HEK293 (cell line): ENCODE results near the gene CTSZ.
A peak's percentile ranks its signal among the peaks of the same experiment; 100 is the strongest.

Experiments used
- CTCF ChIA-PET: fragments of 350-600 bp; formaldehyde crosslinking; extraction: SDS; loops from one replicate; lab custom pipeline; 2021; ENCODE audit warnings: antibody characterized with exemption; lab: Yijun Ruan, JAX
- POLR2A ChIA-PET: fragments of 300-600 bp; formaldehyde crosslinking; extraction: SDS; loops from one replicate; lab custom pipeline; 2020; ENCODE audit warnings: antibody characterized with exemption, inconsistent platforms; lab: Yijun Ruan, JAX
- H3K27ac ChIP-seq: fragments of 200-500 bp; sonication (Bioruptor generic); 2 replicates; pipeline ENCODE4 v1.5.1; 2014; ENCODE audit warnings: low read depth, low read length, control low read depth, inconsistent platforms; ENCODE audit errors: extremely low read depth
- H3K36me3 ChIP-seq, 2 experiments: fragments of 200-500 bp in 1 of 2; sonication (Bioruptor generic) in 1 of 2; 1 replicate in 1 of 2; 2 replicates in 1 of 2; pipeline ENCODE4 v1.5.1; 2014 to 2017; ENCODE audit warnings: inconsistent platforms in 2 of 2, low read length in 2 of 2; ENCODE audit not compliant: control insufficient read depth in 2 of 2, insufficient read depth in 1 of 2
- H3K4me1 ChIP-seq: fragments of 200-500 bp; sonication (Bioruptor generic); 2 replicates; pipeline ENCODE4 v1.5.1; 2014; ENCODE audit warnings: mild to moderate bottlenecking, low read length, inconsistent platforms; ENCODE audit not compliant: control insufficient read depth, insufficient read depth
- H3K4me3 ChIP-seq: 2 replicates; pipeline ENCODE4 v1.5.1; 2011; ENCODE audit warnings: low read depth, mild to moderate bottlenecking, control low read depth, low read length, moderate library complexity
- H3K9me3 ChIP-seq: fragments of 200-500 bp; sonication (Bioruptor generic); 2 replicates; pipeline ENCODE4 v1.5.1; 2014; ENCODE audit warnings: low read depth, low read length, inconsistent platforms; ENCODE audit not compliant: control insufficient read depth, insufficient read depth
- BCL11A ChIP-seq: fragments of 450-650 bp; formaldehyde crosslinking; IDR thresholded peaks from 2 replicates; pipeline ENCODE4 v1.5.1; 2016; ENCODE audit warnings: low read depth, missing biosample characterization, missing genetic modification characterization
- EGR2 ChIP-seq: fragments of 450-650 bp; formaldehyde crosslinking; IDR thresholded peaks from 2 replicates; pipeline ENCODE4 v1.5.1; 2016; ENCODE audit warnings: low read depth, missing biosample characterization, missing genetic modification characterization
- INSM2 ChIP-seq: fragments of 450-650 bp; formaldehyde crosslinking; IDR thresholded peaks from 2 replicates; pipeline ENCODE4 v1.5.1; 2016; ENCODE audit warnings: missing biosample characterization, missing genetic modification characterization
- KLF8 ChIP-seq: fragments of 450-650 bp; formaldehyde crosslinking; IDR thresholded peaks from 2 replicates; pipeline ENCODE4 v1.5.1; 2016; ENCODE audit warnings: missing biosample characterization, missing genetic modification characterization
- SALL2 ChIP-seq: fragments of 450-650 bp; formaldehyde crosslinking; IDR thresholded peaks from 2 replicates; pipeline ENCODE4 v1.5.0; 2017; ENCODE audit warnings: missing biosample characterization, mild to moderate bottlenecking, missing genetic modification characterization, borderline replicate concordance
- ZBTB49 ChIP-seq: fragments of 450-650 bp; formaldehyde crosslinking; IDR thresholded peaks from 2 replicates; pipeline ENCODE4 v1.5.1; 2016; ENCODE audit warnings: missing biosample characterization, missing genetic modification characterization, low read depth
- ZNF16 ChIP-seq: fragments of 450-650 bp; formaldehyde crosslinking; IDR thresholded peaks from 2 replicates; pipeline ENCODE4 v1.5.1; 2016; ENCODE audit warnings: low read depth, missing biosample characterization, missing genetic modification characterization
- ZNF19 ChIP-seq: fragments of 450-650 bp; formaldehyde crosslinking; IDR thresholded peaks from 2 replicates; pipeline ENCODE4; 2016; ENCODE audit warnings: missing biosample characterization, missing genetic modification characterization, low read depth
- ZNF211 ChIP-seq: fragments of 450-650 bp; formaldehyde crosslinking; IDR thresholded peaks from 2 replicates; pipeline ENCODE4 v1.5.1; 2016; ENCODE audit warnings: low read depth, missing biosample characterization, missing genetic modification characterization
- ZNF23 ChIP-seq: fragments of 450-650 bp; formaldehyde crosslinking; IDR thresholded peaks from 2 replicates; pipeline ENCODE4 v1.5.1; 2016; ENCODE audit warnings: missing biosample characterization, missing genetic modification characterization, borderline replicate concordance
- ZNF362 ChIP-seq: fragments of 450-650 bp; formaldehyde crosslinking; IDR thresholded peaks from 2 replicates; pipeline ENCODE4 v1.5.1; 2016; ENCODE audit warnings: missing biosample characterization, missing genetic modification characterization
- ZNF398 ChIP-seq: fragments of 450-650 bp; formaldehyde crosslinking; IDR thresholded peaks from 2 replicates; pipeline ENCODE4 v1.5.1; 2017; ENCODE audit warnings: missing biosample characterization, missing genetic modification characterization
- ZNF513 ChIP-seq: fragments of 450-650 bp; IDR thresholded peaks from 2 replicates; pipeline ENCODE4 v1.5.1; 2018; ENCODE audit warnings: missing biosample characterization, missing genetic modification characterization
- ZNF544 ChIP-seq: fragments of 450-650 bp; formaldehyde crosslinking; IDR thresholded peaks from 2 replicates; pipeline ENCODE4 v1.5.0; 2017; ENCODE audit warnings: missing biosample characterization, missing genetic modification characterization
- ZNF596 ChIP-seq: fragments of 450-650 bp; IDR thresholded peaks from 2 replicates; pipeline ENCODE4 v1.5.0; 2018; ENCODE audit warnings: missing biosample characterization, mild to moderate bottlenecking, missing genetic modification characterization, moderate library complexity
- ZNF600 ChIP-seq: fragments of 450-650 bp; formaldehyde crosslinking; IDR thresholded peaks from 2 replicates; pipeline ENCODE4 v1.5.1; 2016; ENCODE audit warnings: missing biosample characterization, missing genetic modification characterization
- ZNF624 ChIP-seq: fragments of 450-650 bp; formaldehyde crosslinking; IDR thresholded peaks from 2 replicates; pipeline ENCODE4 v1.5.1; 2017; ENCODE audit warnings: missing biosample characterization, missing genetic modification characterization
- ZNF830 ChIP-seq: fragments of 450-650 bp; IDR thresholded peaks from 2 replicates; pipeline ENCODE4 v1.5.0; 2018; ENCODE audit warnings: missing biosample characterization, missing genetic modification characterization, low read depth, mild to moderate bottlenecking, moderate library complexity
- ZSCAN4 ChIP-seq: fragments of 450-650 bp; formaldehyde crosslinking; IDR thresholded peaks from 2 replicates; pipeline ENCODE4 v1.5.1; 2017; ENCODE audit warnings: missing biosample characterization, missing genetic modification characterization

Gene CTSZ

GRCh38 chr20:59002388-59002787 lies 4.7 kb downstream of the CTSZ start:
- peaks cover 5% of the 10 kb centered on the region; the same call in 1 of the 2 replicates for H3K4me1 ChIP-seq
- no peak overlapping the region for H3K27ac ChIP-seq
- no peaks in the 10 kb centered on the region for H3K9me3 ChIP-seq
- no peak for TF ChIP-seq ZNF211
- no peak for TF ChIP-seq ZNF362 (tag by site-specific recombination)
- TF ChIP-seq ZNF23 (tag by site-specific recombination): no peak
- TF ChIP-seq ZNF398 (tag by site-specific recombination): no peak
- TF ChIP-seq ZNF830: no peak
- TF ChIP-seq, all 188 proteins: peak for 0
- CTCF ChIA-PET: no interaction called here
- no peak overlapping the region for H3K4me3 ChIP-seq
- H3K36me3 ChIP-seq: peaks cover 4 to 26% of the 10 kb centered on the region in 2 experiments
- POLR2A ChIA-PET: interaction anchor here (0.5 kb wide), 1 partner anchor 140 kb away, joined by 4 read pairs; no protein-coding TSS in a partner anchor

- CTCF ChIA-PET: interaction anchor here (0.7 kb wide), 1 partner anchor 11 kb away, joined by 5 read pairs; no protein-coding TSS in a partner anchor
- Histone ChIP-seq H3K36me3 (peaks cover 4 to 32% of the 10 kb centered on the region in 2 experiments), H3K4me3 (no peak overlapping the region), H3K9me3 (no peaks in the 10 kb centered on the region), H3K4me1 (peaks cover 5% of the 10 kb centered on the region; the same call in 1 of the 2 replicates), H3K27ac (no peak overlapping the region)
- 0 out of 2 replicates have a peak, but pooled peaks have one; percentile 14 for TF ChIP-seq ZNF600
- TF ChIP-seq EGR2 (tag by site-specific recombination): peak; percentile 44; the same call in 1 of the 2 replicates
- no peak for TF ChIP-seq INSM2 (tag by site-specific recombination)
- POLR2A ChIA-PET: interaction anchor here (0.5 kb wide), 1 partner anchor 139 kb away, joined by 4 read pairs; no protein-coding TSS in a partner anchor
These were observed 5.4 kb downstream of the CTSZ start for GRCh38 chr20:59001449-59002171.

GRCh38 chr20:59001068-59001448 lies 6.0 kb downstream of the CTSZ start:
- Histone ChIP-seq H3K9me3 (no peaks in the 10 kb centered on the region), H3K27ac (no peak overlapping the region), H3K4me3 (no peak overlapping the region), H3K36me3 (peaks cover 4 to 37% of the 10 kb centered on the region in 2 experiments), H3K4me1 (peaks cover 2% of the 10 kb centered on the region; the same call in 1 of the 2 replicates)
- no peak for TF ChIP-seq ZSCAN4 (tag by site-specific recombination)
- TF ChIP-seq ZNF19 (tag by site-specific recombination): no peak
- TF ChIP-seq BCL11A (tag by site-specific recombination): no peak
- no peak for TF ChIP-seq ZNF16 (tag by site-specific recombination)
- TF ChIP-seq SALL2 (tag by site-specific recombination): no peak
- TF ChIP-seq ZNF544 (tag by site-specific recombination): no peak
- no peak for TF ChIP-seq ZNF624
- TF ChIP-seq KLF8 (tag by site-specific recombination): no peak
- TF ChIP-seq ZNF513 (tag by site-specific recombination): no peak
- TF ChIP-seq ZNF596 (tag by site-specific recombination): no peak
- TF ChIP-seq ZBTB49 (tag by site-specific recombination): no peak
- ChIA-PET CTCF (interaction anchor here (0.7 kb wide), 1 partner anchor 10 kb away, joined by 5 read pairs; no protein-coding TSS in a partner anchor), POLR2A (no interaction called here)
